Measurements from ENCODE around the gene CNTNAP2. TPM values are rescaled to one million over a fixed set of nuclear protein-coding genes. Genes with fewer than 3 reads are reported as not detected.

CNTNAP2 gene
- total RNA-seq, 1 experiment from 2014 or later: 64.5 TPM

DNA sequence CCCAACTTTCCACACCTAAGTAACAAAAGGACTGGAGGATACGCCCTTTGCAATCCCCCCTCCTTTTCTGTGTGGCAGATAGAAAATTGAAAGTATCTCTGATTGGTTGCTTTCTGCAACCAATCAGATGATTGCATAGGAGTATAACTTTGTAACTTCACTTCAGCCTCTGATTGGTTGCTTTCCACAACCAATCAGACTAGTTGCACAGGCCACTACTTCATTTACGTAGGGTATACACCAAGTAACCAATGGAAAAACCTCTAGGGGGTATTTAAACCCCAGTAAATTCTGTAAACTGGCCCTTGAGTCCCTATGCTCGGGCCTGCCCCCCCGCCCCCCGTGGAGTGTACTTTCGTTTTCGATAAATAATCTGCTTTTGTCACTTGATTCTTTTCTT lies 1080.4 kb downstream of the CNTNAP2 start:
- Mint-ChIP-seq H3K9me3 (no peaks in the 10 kb centered on the region), H3K27ac (no peak overlapping the region), H3K36me3 (ENCODE audit: insufficient read depth in 1 of 3, low read depth in 3 of 3) (no peaks in the 10 kb centered on the region; a peak in 1 of 7 replicates), H3K27me3 (ENCODE audit: low read depth) (no peaks in the 10 kb centered on the region), H3K4me1 (peaks cover 10 to 14% of the 10 kb centered on the region in 2 experiments), H3K4me3 (no peak overlapping the region)
- Histone ChIP-seq H3K23me2 (ENCODE audit: insufficient read length, low read depth, low read length, poor library complexity, severe bottlenecking) (no peaks in the 10 kb centered on the region), H2BK120ac (ENCODE audit: low read depth, low read length, poor library complexity, severe bottlenecking) (no peak overlapping the region), H4K8ac (replicated peaks; ENCODE audit: insufficient read length, low read depth, low read length) (no peak overlapping the region), H3T11ph (ENCODE audit: low read length) (no peak overlapping the region), H3K23ac (ENCODE audit: insufficient read length, low read depth, low read length) (no peak overlapping the region), H3K27ac (ENCODE audit: insufficient read length, low read depth, low read length) (no peak overlapping the region), H2BK5ac (ENCODE audit: insufficient read length, low read length) (no peak overlapping the region), H4K91ac (ENCODE audit: insufficient read length, low read depth, low read length) (no peak overlapping the region), H3K79me1 (ENCODE audit: insufficient read depth, low read depth, low read length, poor library complexity, severe bottlenecking) (no peaks in the 10 kb centered on the region), H3K56ac (ENCODE audit: insufficient read length, low read depth, low read length) (no peak overlapping the region), H4K20me1 (ENCODE audit: control insufficient read depth, insufficient read depth, insufficient read length) (no peaks in the 10 kb centered on the region), H3K79me2 (ENCODE audit: insufficient read depth, low read length) (no peaks in the 10 kb centered on the region), H3K4me1 (ENCODE audit: insufficient read depth, low read length) (no peaks in the 10 kb centered on the region; the same call in 1 of the 2 replicates), H3K4me2 (ENCODE audit: insufficient read depth, insufficient read length, low read length) (no peak overlapping the region), H2BK15ac (ENCODE audit: low read depth, low read length) (no peak overlapping the region), H3K9me3 (ENCODE audit: control insufficient read depth, low read depth, low read length) (no peaks in the 10 kb centered on the region), H2AK5ac (ENCODE audit: insufficient read length, low read length) (no peak overlapping the region), H3K14ac (ENCODE audit: insufficient read depth, low read length) (no peak overlapping the region), H2AFZ (ENCODE audit: low read length) (no peak overlapping the region), H2BK20ac (ENCODE audit: low read depth, low read length, poor library complexity, severe bottlenecking) (no peak overlapping the region), H2BK12ac (ENCODE audit: insufficient read length, low read depth, low read length) (no peak overlapping the region), H3K18ac (ENCODE audit: insufficient read length, low read depth, low read length) (no peak overlapping the region), H4K5ac (ENCODE audit: insufficient read length, low read depth, low read length) (no peak overlapping the region), H3K9ac (ENCODE audit: extremely low read depth, insufficient read length, low read length) (no peak overlapping the region), H3K4ac (ENCODE audit: low read depth, low read length) (no peak overlapping the region), H3K27me3 (ENCODE audit: insufficient read depth, low read length) (no peaks in the 10 kb centered on the region)
- no peak for DNase-seq
- WGBS (ENCODE audit: extremely low coverage, insufficient read length, low lambda C conversion rate): no CpG with 5 or more reads among the region's 7 CpGs
- TF ChIP-seq, protein P1, sequence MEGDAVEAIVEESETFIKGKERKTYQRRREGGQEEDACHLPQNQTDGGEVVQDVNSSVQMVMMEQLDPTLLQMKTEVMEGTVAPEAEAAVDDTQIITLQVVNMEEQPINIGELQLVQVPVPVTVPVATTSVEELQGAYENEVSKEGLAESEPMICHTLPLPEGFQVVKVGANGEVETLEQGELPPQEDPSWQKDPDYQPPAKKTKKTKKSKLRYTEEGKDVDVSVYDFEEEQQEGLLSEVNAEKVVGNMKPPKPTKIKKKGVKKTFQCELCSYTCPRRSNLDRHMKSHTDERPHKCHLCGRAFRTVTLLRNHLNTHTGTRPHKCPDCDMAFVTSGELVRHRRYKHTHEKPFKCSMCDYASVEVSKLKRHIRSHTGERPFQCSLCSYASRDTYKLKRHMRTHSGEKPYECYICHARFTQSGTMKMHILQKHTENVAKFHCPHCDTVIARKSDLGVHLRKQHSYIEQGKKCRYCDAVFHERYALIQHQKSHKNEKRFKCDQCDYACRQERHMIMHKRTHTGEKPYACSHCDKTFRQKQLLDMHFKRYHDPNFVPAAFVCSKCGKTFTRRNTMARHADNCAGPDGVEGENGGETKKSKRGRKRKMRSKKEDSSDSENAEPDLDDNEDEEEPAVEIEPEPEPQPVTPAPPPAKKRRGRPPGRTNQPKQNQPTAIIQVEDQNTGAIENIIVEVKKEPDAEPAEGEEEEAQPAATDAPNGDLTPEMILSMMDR (conservative IDR thresholded peaks at IDR 0.05): no peak
